Hypothalamus (tissue), 51 donors: Measurements from ENCODE around the gene SYT12.
A peak's percentile ranks its signal among the peaks of the same experiment; 100 is the strongest.

Source experiments
- DNase-seq, 51 donors: peaks; one replicate each; lab custom pipeline; 2025; lab: John Stamatoyannopoulos, UW

SYT12 gene

GRCh38 chr11:67027943-67028542 lies 5.1 kb downstream of the SYT12 start:
- DNase-seq: no peak

- DNase-seq: no peak
Measured at GRCh38 chr11:67029146-67029545, 6.2 kb downstream of the SYT12 start.

- DNase-seq: no peak
Measured at GRCh38 chr11:67030976-67031375, 8.0 kb downstream of the SYT12 start.

GRCh38 chr11:67031791-67032561 lies 9.0 kb downstream of the SYT12 start:
- DNase-seq: peak in 1 of 51 donors; percentile 43

GRCh38 chr11:67032830-67033551 lies 10.1 kb downstream of the SYT12 start:
- DNase-seq: peak in 23 of 51 donors; percentile 10 to 59 (median 33)

GRCh38 chr11:67033661-67034166 lies 10.8 kb downstream of the SYT12 start:
- DNase-seq: peak in 33 of 51 donors; percentile 11 to 77 (median 36)

- no peak for DNase-seq
Measured at GRCh38 chr11:67034350-67034749, 11.4 kb downstream of the SYT12 start.

GRCh38 chr11:67040147-67040546 lies 17.2 kb downstream of the SYT12 start:
- no peak for DNase-seq

- no peak for DNase-seq
Measured at GRCh38 chr11:67041602-67042001, 18.7 kb downstream of the SYT12 start.

GRCh38 chr11:67043572-67044349 lies 20.8 kb downstream of the SYT12 start:
- no peak for DNase-seq

- DNase-seq: no peak
Measured at GRCh38 chr11:67044496-67044895, 21.6 kb downstream of the SYT12 start.

GRCh38 chr11:67045314-67045713 lies 22.4 kb downstream of the SYT12 start:
- peak in 5 of 51 donors; percentile 13 to 63 (median 31) for DNase-seq

- DNase-seq: no peak
Measured at GRCh38 chr11:67048515-67049130, 25.7 kb downstream of the SYT12 start.

- no peak for DNase-seq
Measured at GRCh38 chr11:67050139-67050538, 27.2 kb downstream of the SYT12 start.

GRCh38 chr11:67051180-67051893 lies 28.4 kb downstream of the SYT12 start:
- DNase-seq: no peak

- DNase-seq: no peak
Measured at GRCh38 chr11:67051945-67052488, 29.1 kb downstream of the SYT12 start.

GRCh38 chr11:67052891-67053290 lies 30.0 kb downstream of the SYT12 start:
- DNase-seq: no peak

- peak in 27 of 51 donors; percentile 3 to 50 (median 28) for DNase-seq
Measured at GRCh38 chr11:67053896-67054329, 31.0 kb downstream of the SYT12 start.

GRCh38 chr11:67054346-67054835 lies 31.5 kb downstream of the SYT12 start:
- no peak for DNase-seq
